ENCODE results near the gene ELMO2.

ELMO2 gene

DNA sequence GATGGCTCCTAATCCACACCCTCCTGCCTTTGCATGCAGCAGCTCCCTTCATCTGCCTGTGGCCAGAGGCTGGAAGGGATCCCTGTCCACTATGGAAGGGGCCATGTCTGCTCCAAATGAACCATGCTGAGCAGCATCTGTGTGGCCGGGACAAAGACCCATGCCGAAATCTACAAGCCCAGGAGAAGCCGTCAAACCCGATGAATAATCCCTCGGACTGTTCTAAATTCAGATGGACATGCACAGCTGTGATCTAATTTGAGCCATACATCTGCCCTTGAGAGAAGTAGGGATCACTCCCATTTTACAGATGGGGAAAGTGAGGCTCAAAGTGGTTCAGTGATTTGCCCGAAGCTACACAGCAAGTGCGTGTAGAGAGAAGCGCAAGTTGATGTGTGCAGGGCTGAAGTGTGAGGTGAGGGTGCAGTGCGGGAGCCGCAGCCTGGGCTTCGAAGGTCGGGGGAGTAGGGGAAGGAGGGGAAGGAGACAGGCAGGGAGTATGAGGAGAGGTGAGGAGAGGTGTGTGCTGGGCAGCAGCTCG is 75.5 kb downstream of the ELMO2 start:
- DNase-seq, result no peak

DNA sequence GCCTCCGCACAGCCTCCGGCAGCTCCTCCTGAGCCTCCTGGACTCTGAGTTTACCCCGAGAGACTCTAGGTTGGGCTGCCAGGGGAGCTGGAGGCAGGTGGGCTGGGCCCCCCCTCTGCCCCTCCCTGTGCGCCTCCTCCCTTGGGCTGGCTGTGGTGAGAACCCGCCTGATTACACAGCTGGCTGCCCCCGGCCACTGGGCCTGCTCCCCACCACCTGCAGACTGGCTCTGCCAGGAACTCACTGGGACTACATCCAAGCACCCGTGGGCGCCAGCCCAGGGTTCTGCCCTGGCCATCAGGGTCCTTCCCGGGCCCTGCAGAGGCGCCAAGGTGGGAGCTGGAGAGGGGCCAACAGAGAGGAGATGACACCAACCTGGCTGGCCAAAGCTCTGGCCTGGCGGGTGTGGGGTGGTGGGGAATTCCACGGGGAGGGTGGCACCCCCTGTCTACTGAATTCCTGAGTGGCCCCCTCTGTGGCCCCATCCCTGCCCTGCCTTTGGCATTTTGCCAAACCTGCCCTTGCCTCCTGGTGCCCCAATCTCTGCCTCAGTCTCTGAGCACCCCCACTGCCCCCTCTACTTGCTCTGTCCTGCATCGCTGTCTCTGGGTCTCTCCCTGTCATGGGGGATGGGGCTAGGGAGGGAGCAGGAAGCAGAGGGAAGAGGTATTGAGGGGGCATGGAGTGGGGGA is 76.2 kb downstream of the ELMO2 start:
- DNase-seq, result no peak

DNA sequence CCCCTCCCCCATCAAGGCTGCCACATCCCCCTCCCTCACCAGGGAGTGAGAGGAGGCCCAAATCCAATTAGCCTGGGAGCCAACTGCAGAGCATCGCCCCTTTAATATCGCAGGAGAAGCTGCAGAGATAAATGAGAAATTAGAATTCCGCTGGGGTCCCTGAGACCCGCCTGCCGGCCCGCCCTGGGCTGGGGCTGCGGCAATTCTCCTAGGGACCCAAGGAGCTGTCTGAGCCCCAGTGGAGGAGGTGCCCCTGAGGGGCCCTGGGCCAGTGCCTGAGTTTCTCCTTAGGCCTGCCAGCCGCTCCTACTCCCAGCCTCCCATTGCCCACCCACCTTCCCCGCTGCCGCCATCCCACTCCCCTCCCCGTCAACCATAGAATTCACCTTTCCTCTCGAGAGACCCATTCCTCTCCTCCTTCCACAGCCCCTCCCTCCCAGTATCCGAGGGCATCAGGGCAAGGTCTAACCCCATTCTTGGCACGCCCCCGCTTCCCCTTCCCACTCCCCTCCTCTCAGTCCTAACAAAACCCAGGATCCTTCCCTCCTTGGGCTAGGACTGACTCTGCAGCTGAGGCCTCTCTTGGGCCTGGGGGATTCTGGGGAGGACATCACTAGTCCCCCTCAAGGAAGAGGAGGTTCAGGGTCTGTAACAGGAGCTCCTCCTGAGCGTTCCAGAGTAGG is 78.1 kb downstream of the ELMO2 start:
- DNase-seq, result no peak

DNA sequence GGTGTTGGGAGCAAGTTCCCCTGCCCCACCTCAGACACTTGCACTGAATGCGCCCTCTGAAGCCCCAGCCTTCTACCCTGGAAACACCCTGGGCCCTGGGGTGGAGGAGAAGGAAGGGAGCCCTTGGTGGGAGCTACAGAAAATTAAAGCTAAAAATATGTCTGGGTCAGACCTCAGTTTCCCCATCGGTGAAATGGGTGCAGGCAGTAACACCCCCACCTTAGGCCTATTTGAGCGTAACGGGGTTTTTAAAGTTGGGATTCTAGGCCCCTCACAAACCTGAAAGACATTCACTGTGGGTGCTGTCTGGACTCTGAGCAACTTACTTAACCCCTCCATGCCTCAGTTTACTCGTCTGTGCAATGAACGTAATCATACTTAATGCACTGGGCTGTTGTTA is 78.9 kb downstream of the ELMO2 start:
- DNase-seq, result no peak

DNA sequence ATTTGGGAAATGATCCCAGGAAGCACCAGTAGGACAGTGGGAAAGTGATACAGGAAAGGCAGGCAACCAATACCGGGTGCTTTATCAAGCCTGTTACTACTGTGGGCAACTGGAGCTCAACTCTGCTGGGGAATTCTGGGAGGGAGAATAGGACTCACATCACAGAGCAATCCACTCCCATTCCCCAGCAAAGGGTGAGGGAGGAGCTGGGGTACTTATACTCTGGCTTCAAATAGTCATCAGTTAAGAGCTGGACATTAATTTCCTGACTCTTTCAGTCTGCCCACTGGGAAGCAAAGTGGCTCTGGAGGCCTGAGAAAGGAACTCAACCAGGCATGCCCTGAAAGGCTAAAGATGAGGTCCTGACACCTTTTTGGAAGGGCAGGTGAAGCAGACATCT is 80.6 kb downstream of the ELMO2 start:
- no peak for DNase-seq

DNA sequence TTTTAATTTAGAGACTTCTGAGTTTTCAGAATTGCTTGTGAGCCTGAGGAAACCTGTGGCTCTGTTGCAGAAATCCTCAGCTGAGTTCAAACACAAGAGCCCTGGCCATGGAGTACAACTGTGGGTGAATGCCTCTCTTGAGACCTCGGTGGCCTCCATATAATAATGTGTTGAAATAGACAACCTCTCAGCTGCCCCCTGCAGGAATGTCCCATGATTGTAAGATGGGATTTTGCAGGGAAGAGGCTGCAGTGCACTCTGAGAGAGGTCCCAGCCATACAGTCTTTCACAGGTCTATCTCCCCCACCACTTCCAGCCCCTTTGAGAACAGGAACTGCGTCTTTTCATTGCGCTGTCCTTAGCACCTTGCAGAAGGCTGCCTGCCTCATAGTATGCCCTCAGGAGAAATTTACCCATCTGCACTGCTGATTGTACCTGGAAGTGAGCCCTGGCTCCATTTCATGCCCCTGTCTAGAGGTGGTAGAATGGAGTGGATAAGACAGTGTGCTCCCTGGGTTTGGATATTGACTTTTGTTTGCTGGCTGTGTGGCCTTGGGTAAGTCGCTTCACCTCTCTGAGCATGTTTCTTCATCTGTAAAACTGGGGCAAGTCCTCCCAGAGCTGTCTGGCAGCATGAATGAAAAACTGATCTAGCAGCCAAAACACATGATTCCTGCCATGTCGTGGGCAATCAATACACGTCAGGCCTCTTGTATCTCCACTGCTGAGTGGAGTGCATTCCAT is 81.3 kb downstream of the ELMO2 start:
- DNase-seq, result peak; percentile 68

DNA sequence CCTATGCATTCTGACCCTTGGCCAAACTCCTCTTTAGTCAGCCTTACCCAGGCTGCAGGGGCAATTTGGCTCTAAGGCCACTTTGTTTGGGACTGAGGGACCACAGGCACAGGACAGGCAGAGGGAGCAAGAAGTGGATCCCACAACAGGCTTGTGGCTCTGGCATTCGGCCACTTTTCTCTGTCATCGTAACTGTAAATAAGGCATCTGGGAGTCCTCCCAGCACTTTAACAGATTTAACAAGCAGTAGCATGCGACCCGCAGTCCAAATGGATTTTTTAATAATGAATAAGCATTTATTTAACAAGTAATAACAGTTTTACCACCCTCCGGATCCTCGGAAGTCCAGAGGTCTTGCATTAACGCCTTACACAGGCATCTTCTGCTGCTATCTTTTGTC is 82.0 kb downstream of the ELMO2 start:
- no peak for DNase-seq

DNA sequence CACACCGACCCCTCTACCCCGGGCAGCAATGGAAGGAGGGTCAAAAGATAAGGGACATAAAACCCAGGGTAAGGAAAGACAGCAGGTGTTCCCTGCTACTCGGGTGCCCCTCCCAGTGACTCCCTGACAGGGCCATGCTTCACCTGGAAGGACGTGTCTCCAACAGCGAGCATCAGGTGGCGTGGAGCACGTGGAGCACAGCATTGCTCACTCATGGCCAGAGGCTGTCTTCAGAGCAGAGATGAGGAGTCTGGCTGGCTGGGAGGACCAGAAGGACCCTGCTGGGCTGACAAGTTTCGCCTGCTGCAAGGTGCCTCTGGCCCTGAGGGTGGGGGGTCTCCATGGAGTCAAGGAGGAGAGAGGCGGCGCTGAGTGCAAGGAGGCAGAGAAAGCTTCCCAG is 82.9 kb downstream of the ELMO2 start:
- DNase-seq, result no peak

DNA sequence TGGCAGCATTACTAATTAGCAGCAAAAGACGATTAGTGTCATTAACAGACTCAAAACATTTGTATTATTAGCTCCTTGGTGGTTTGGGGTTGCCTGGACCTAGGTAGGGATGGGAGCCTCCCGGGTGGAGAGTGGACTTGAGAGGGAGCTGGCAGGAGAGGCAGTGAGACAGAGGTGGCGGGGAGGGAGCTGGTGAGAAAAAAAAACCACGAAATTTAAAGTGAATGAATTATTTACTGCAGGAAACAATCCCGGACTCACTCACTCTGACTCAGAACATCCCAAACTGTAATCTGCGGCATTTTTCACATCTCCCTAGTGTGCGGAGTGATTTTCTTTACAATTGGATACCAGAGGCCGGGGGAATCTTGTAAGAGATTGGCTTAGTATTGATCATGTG is 83.8 kb downstream of the ELMO2 start:
- DNase-seq, result no peak

DNA sequence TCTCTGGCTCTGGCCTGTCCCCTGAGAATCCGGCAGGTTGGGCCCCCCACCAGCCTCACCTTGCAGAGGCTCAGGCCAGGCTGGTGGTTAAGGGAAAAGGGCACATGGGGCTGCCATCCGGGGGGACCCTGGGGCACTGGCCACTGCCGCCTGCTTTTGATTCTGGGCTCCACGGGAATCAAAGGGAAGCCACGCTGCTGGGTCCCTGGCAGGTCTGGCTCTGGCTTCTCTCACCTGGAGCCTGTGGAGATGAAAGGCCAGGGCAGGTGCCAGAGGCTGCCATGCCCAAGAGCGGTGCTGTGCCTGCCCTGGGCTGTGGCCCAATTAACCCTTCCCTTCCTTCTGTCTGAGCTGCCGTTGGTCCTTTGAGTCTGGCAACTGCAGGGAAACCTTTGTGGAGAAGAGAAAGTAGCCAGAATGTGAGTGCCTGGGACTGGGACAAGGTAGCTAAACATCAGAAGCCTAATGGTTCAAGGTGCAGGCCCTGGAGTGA is 88.7 kb downstream of the ELMO2 start:
- DNase-seq, result no peak

DNA sequence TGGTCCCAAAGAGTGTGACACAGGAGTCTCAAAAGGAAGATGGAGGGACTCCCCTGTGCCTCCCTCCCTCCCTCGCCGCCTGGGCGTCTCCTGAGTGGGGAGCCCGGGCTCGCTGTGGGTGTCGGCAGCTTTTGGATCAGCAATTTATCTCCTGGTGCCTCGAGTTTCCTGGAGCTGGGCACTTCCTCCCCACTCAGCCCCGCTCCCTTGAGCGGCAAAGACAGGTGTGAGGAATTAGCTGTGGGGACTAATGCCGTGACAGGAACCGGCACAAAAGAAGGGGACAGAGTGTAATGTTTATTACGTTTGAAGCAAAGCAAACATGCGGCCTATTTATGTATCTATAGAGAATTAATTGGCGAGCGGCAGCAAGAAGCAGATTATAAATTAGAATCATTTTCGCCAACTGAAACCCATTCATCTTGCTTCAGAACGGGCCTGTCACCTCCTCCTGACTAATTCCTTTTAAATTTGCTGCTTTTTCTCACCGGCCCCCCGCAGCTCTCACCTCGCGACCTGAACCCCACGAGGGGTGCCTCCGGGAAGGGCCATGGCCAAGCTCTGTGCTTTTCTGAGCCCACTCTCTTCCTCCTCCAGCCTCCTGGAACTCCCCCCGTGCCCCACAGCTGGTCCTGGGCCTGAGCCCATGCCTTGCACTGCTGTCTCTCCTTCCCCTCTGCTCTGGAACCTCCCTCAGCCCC is 89.3 kb downstream of the ELMO2 start:
- no peak for DNase-seq

Data from hematopoietic multipotent progenitor cell treated with erythropoietin and hydrocortisone succinate and interleukin-3 and kit ligand, for 6 days (in vitro differentiated cells).